Esophagus squamous epithelium (tissue), 5 donors: ENCODE results near the gene TLE1. TPM values are rescaled to one million over a fixed set of nuclear protein-coding genes. Genes with fewer than 3 reads are reported as not detected.
"Not testable (repeated sequence)": the region's sequence is repeated elsewhere in the genome, so short reads cannot be mapped to it uniquely, and the experiment has no call there.

Experiments used
- DNase-seq: peaks from one replicate; lab custom pipeline; 2025; lab: John Stamatoyannopoulos, UW
- H3K27ac ChIP-seq, 4 donors: fragments of 200-600 bp; sonication (generic); one replicate each; pipeline ENCODE4 v1.5.1; 2016 to 2019; ENCODE audit warnings: mild to moderate bottlenecking in 1 of 4
- H3K27me3 ChIP-seq, 4 donors: fragments of 200-600 bp; sonication (generic); 1 replicate in 3 of 4; 2 replicates in 1 of 4; pipeline versions ENCODE4 v1.5.1 to v1.6.0; 2017 to 2021; ENCODE audit warnings: antibody characterized with exemption in 1 of 4
- H3K36me3 ChIP-seq, 3 donors: fragments of 200-600 bp; sonication (generic); one replicate each; pipeline ENCODE4 v1.5.1; 2016 to 2019
- H3K4me1 ChIP-seq, 3 donors: fragments of 200-600 bp; sonication (generic); one replicate each; pipeline ENCODE4 v1.5.1; 2017 to 2019
- H3K4me3 ChIP-seq, 4 donors: fragments of 200-600 bp; sonication (generic); 1 replicate in 3 of 4; 2 replicates in 1 of 4; pipeline ENCODE4 v1.5.1; 2016 to 2019; ENCODE audit warnings: mild to moderate bottlenecking in 2 of 4, moderate library complexity in 1 of 4
- H3K9me3 ChIP-seq, 3 donors: fragments of 200-600 bp; sonication (generic); one replicate each; pipeline ENCODE4 v1.5.1; 2016 to 2019
- CTCF ChIP-seq, 6 experiments: fragments of 450-650 bp in 4 of 6; fragments of 200-600 bp in 2 of 6; sonication (generic) in 2 of 6; IDR thresholded peaks; one replicate each; pipeline ENCODE4 v1.5.1; 2016 to 2019; ENCODE audit warnings: antibody characterized with exemption in 6 of 6, mild to moderate bottlenecking in 4 of 6, moderate library complexity in 4 of 6
- POLR2A ChIP-seq, 4 donors: fragments of 450-650 bp; IDR thresholded peaks; one replicate each; pipeline ENCODE4 v1.6.1; 2017; ENCODE audit warnings: antibody characterized with exemption in 4 of 4, mild to moderate bottlenecking in 4 of 4, moderate library complexity in 3 of 4
- WGBS, 2 donors: methylation state at CpG; one replicate each; pipeline ENCODE4 v1.1.5; 2018; 5-methylcytosine and 5-hydroxymethylcytosine counted together
- intact Hi-C: fragments of 100-400 bp; cut with DNase I; formaldehyde crosslinking; loops from one replicate; pipeline ENCODE4 v1.15.0; 2022
- total RNA-seq, 4 donors: library from RNA; depleted of rRNA; stranded (reverse); fragments of >200 nt; gene quantifications; one replicate each; pipeline ENCODE4 v1.1.0, GENCODE V29; 2016
- donor health status: DM: yes; HTN: yes; CAD: no.

TLE1 gene
- total RNA-seq, 4 donors from 2014 or later: 17.1 to 43.3 (median 20.4) TPM

- peaks cover 0 to 16% (median 0%) of the 10 kb centered on the region in 4 donors for H3K27me3 ChIP-seq
- peak overlapping the region; percentile 92 to 96 (median 94) for H3K27ac ChIP-seq
- TF ChIP-seq POLR2A (IDR thresholded peaks at IDR 0.05): no peak
- no peak for TF ChIP-seq CTCF (IDR thresholded peaks at IDR 0.05)
- H3K4me1 ChIP-seq: peaks cover 8 to 34% (median 11%) of the 10 kb centered on the region in 3 donors
- 8 to 10% methylated on average over 9 to 23 of the region's 23 CpGs for WGBS, 2 donors
- no peak for DNase-seq
- intact Hi-C loops: loop anchor here (10.0 kb wide), 1 partner anchor 166 kb away; no protein-coding TSS in a partner anchor
- H3K36me3 ChIP-seq: peaks cover 0 to 2% (median 0%) of the 10 kb centered on the region in 3 donors
- H3K4me3 ChIP-seq: peak overlapping the region; percentile 79 to 91 (median 84)
- H3K9me3 ChIP-seq: no peaks in the 10 kb centered on the region
Observed at GRCh38 chr9:81690251-81690851, 1.0 kb upstream of the TLE1 start.

GRCh38 chr9:81689093-81689342 lies 329 bp downstream of the TLE1 start:
- not testable (repeated sequence) for DNase-seq, H3K9me3 ChIP-seq
- 0% methylated on average over 2 of the region's 21 CpGs; no CpG with 5 or more reads in 1 of the 2 donors for WGBS, 2 donors
- Histone ChIP-seq H3K27me3 (peaks cover 0 to 16% (median 0%) of the 10 kb centered on the region in 4 donors), H3K4me1 (peaks cover 8 to 47% (median 12%) of the 10 kb centered on the region in 3 donors), H3K36me3 (peaks cover 0 to 13% (median 0%) of the 10 kb centered on the region in 3 donors), H3K27ac (peak overlapping the region; percentile 92 to 96 (median 94)), H3K4me3 (peak overlapping the region; percentile 79 to 91 (median 84))
- intact Hi-C loops: loop anchor here (10.0 kb wide), 1 partner anchor 156 kb away; no protein-coding TSS in a partner anchor

- not testable (repeated sequence) for H3K9me3 ChIP-seq, DNase-seq
- Histone ChIP-seq H3K27ac (peak overlapping the region; percentile 92 to 96 (median 94)), H3K36me3 (peaks cover 0 to 17% (median 0%) of the 10 kb centered on the region in 3 donors), H3K4me1 (peaks cover 8 to 48% (median 12%) of the 10 kb centered on the region in 3 donors), H3K4me3 (peak overlapping the region; percentile 79 to 91 (median 84)), H3K27me3 (peaks cover 0 to 16% (median 0%) of the 10 kb centered on the region in 4 donors)
- peak in 2 of 4 donors; percentile 21 to 49 for TF ChIP-seq POLR2A (IDR thresholded peaks at IDR 0.05)
- intact Hi-C loops: loop anchor here (10.0 kb wide), 1 partner anchor 156 kb away; no protein-coding TSS in a partner anchor
- WGBS, 2 donors: 0% methylated on average over 20 to 51 of the region's 107 CpGs
Observed at GRCh38 chr9:81688262-81689092, 870 bp downstream of the TLE1 start.

GRCh38 chr9:81687521-81688261 lies 1.7 kb downstream of the TLE1 start:
- Histone ChIP-seq H3K4me3 (peak overlapping the region; percentile 79 to 91 (median 84)), H3K4me1 (peaks cover 8 to 55% (median 12%) of the 10 kb centered on the region in 3 donors), H3K27me3 (peaks cover 0 to 16% (median 0%) of the 10 kb centered on the region in 4 donors), H3K36me3 (peaks cover 0 to 25% (median 0%) of the 10 kb centered on the region in 3 donors), H3K27ac (peak overlapping the region; percentile 92 to 96 (median 94)), H3K9me3 (no peaks in the 10 kb centered on the region)
- TF ChIP-seq CTCF (IDR thresholded peaks at IDR 0.05): no peak
- TF ChIP-seq POLR2A (IDR thresholded peaks at IDR 0.05): peak in 1 of 4 donors; percentile 30
- no peak for DNase-seq
- intact Hi-C loops: loop anchor here (10.0 kb wide), 1 partner anchor 157 kb away; no protein-coding TSS in a partner anchor
- 0% methylated on average over 6 to 16 of the region's 51 CpGs for WGBS, 2 donors

- peak; percentile 46 to 78 (median 66) for TF ChIP-seq CTCF (IDR thresholded peaks at IDR 0.05)
- TF ChIP-seq POLR2A (IDR thresholded peaks at IDR 0.05): peak in 1 of 4 donors; percentile 33
- 5 to 7% methylated on average over 27 of the region's 36 CpGs for WGBS, 2 donors
- H3K36me3 ChIP-seq: peaks cover 0 to 33% (median 0%) of the 10 kb centered on the region in 3 donors
Observed at GRCh38 chr9:81686614-81687520, 2.5 kb downstream of the TLE1 start.

More at GRCh38 chr9:81686614-81687520, 2.5 kb downstream of the TLE1 start:
- peaks cover 0 to 16% (median 0%) of the 10 kb centered on the region in 4 donors for H3K27me3 ChIP-seq
- no peaks in the 10 kb centered on the region for H3K9me3 ChIP-seq
- intact Hi-C loops: loop anchor here (10.0 kb wide), 1 partner anchor 158 kb away; no protein-coding TSS in a partner anchor
- H3K4me3 ChIP-seq: peak overlapping the region; percentile 79 to 91 (median 84)
- peak overlapping the region; percentile 92 to 96 (median 94) for H3K27ac ChIP-seq
- peaks cover 8 to 63% (median 12%) of the 10 kb centered on the region in 3 donors for H3K4me1 ChIP-seq
- DNase-seq: peak; percentile 36
